ENCODE measurements around the gene RLN3. TPM values are rescaled to one million over a fixed set of nuclear protein-coding genes. Genes with fewer than 3 reads are reported as not detected.
"Not testable (repeated sequence)": the region's sequence is repeated elsewhere in the genome, so short reads cannot be mapped to it uniquely, and the experiment has no call there.

Gene RLN3
- total RNA-seq, 1 donor from 2014 or later: not detected

- Mint-ChIP-seq H3K4me1 (ENCODE audit: unreplicated experiment) (peaks cover 5% of the 10 kb centered on the region), H3K27me3 (ENCODE audit: unreplicated experiment) (peaks cover 5% of the 10 kb centered on the region), H3K9me3 (ENCODE audit: unreplicated experiment) (no peaks in the 10 kb centered on the region), H3K27ac (ENCODE audit: unreplicated experiment) (no peak overlapping the region), H3K36me3 (ENCODE audit: low read depth, unreplicated experiment) (no peaks in the 10 kb centered on the region), H3K4me3 (ENCODE audit: unreplicated experiment) (no peak overlapping the region)
- no peak for TF ChIP-seq CTCF (IDR thresholded peaks at IDR 0.05; ENCODE audit: unreplicated experiment)
- no peak for DNase-seq (ENCODE audit: low spot score)
These were observed 6.5 kb upstream of the RLN3 start for GRCh38 chr19:14021474-14021873.

GRCh38 chr19:14022469-14022868 is 5.5 kb upstream of the RLN3 start:
- DNase-seq (ENCODE audit: low spot score): no peak
- Mint-ChIP-seq H3K36me3 (ENCODE audit: low read depth, unreplicated experiment) (no peaks in the 10 kb centered on the region), H3K27me3 (ENCODE audit: unreplicated experiment) (peaks cover 5% of the 10 kb centered on the region), H3K4me3 (ENCODE audit: unreplicated experiment) (no peak overlapping the region), H3K4me1 (ENCODE audit: unreplicated experiment) (peaks cover 5% of the 10 kb centered on the region), H3K27ac (ENCODE audit: unreplicated experiment) (no peak overlapping the region), H3K9me3 (ENCODE audit: unreplicated experiment) (no peaks in the 10 kb centered on the region)
- no peak for TF ChIP-seq CTCF (IDR thresholded peaks at IDR 0.05; ENCODE audit: unreplicated experiment)

- DNase-seq (ENCODE audit: low spot score): peak; percentile 66
- H3K4me1 Mint-ChIP-seq (ENCODE audit: unreplicated experiment): peaks cover 5% of the 10 kb centered on the region
- H3K27ac Mint-ChIP-seq (ENCODE audit: unreplicated experiment): peak overlapping the region; percentile 95
- H3K9me3 Mint-ChIP-seq (ENCODE audit: unreplicated experiment): no peaks in the 10 kb centered on the region
- TF ChIP-seq CTCF (IDR thresholded peaks at IDR 0.05; ENCODE audit: unreplicated experiment): peak; percentile 55
- peaks cover 2% of the 10 kb centered on the region for H3K27me3 Mint-ChIP-seq (ENCODE audit: unreplicated experiment)
- peak overlapping the region; percentile 18 for H3K4me3 Mint-ChIP-seq (ENCODE audit: unreplicated experiment)
- no peaks in the 10 kb centered on the region for H3K36me3 Mint-ChIP-seq (ENCODE audit: low read depth, unreplicated experiment)
These were observed 4.3 kb upstream of the RLN3 start for GRCh38 chr19:14023404-14024235.

- H3K4me3 Mint-ChIP-seq (ENCODE audit: unreplicated experiment); DNase-seq (ENCODE audit: low spot score); H3K4me1 Mint-ChIP-seq (ENCODE audit: unreplicated experiment); H3K27ac Mint-ChIP-seq (ENCODE audit: unreplicated experiment); H3K36me3 Mint-ChIP-seq (ENCODE audit: low read depth, unreplicated experiment); H3K27me3 Mint-ChIP-seq (ENCODE audit: unreplicated experiment); H3K9me3 Mint-ChIP-seq (ENCODE audit: unreplicated experiment): not testable (repeated sequence)
These were observed 1.2 kb upstream of the RLN3 start for GRCh38 chr19:14026652-14027192.

GRCh38 chr19:14028901-14029300 is 953 bp downstream of the RLN3 start:
- no peak for TF ChIP-seq CTCF (IDR thresholded peaks at IDR 0.05; ENCODE audit: unreplicated experiment)
- H3K4me1 Mint-ChIP-seq (ENCODE audit: unreplicated experiment): peaks cover 3% of the 10 kb centered on the region
- H3K27ac Mint-ChIP-seq (ENCODE audit: unreplicated experiment): no peak overlapping the region
- DNase-seq (ENCODE audit: low spot score): no peak
- H3K36me3 Mint-ChIP-seq (ENCODE audit: low read depth, unreplicated experiment): no peaks in the 10 kb centered on the region
- H3K4me3 Mint-ChIP-seq (ENCODE audit: unreplicated experiment): no peak overlapping the region
- peaks cover 10% of the 10 kb centered on the region for H3K27me3 Mint-ChIP-seq (ENCODE audit: unreplicated experiment)
- H3K9me3 Mint-ChIP-seq (ENCODE audit: unreplicated experiment): no peaks in the 10 kb centered on the region

All from endothelial cell (in vitro differentiated cells).